Measurements from ENCODE around the gene DCST2.

GRCh38 chr1:155000726-155001424 lies 32.7 kb downstream of the DCST2 start:
- 0 out of 2 replicates have a peak, but pooled peaks have one; percentile 2 for TF ChIP-seq SMC3 (IDR thresholded peaks at IDR 0.05; ENCODE audit: low read depth, low read length)
- peak; percentile 74 for TF ChIP-seq POLR2AphosphoS5 (IDR thresholded peaks at IDR 0.05; ENCODE audit: low read depth, low read length)
- TF ChIP-seq PBX3 (IDR thresholded peaks at IDR 0.05) = peak; percentile 54
- no peak; the same call in 1 of the 2 replicates for TF ChIP-seq CTCF (IDR thresholded peaks at IDR 0.05)
- peak; percentile 64 for TF ChIP-seq MXI1 (IDR thresholded peaks at IDR 0.05; ENCODE audit: low read depth, low read length)
- no peak; the same call in 1 of the 2 replicates for TF ChIP-seq GABPA (IDR thresholded peaks at IDR 0.05; ENCODE audit: low read depth)
- 0 out of 2 replicates have a peak, but pooled peaks have one; percentile 28 for TF ChIP-seq REST (IDR thresholded peaks at IDR 0.05; ENCODE audit: low read depth, low read length)
- 0 out of 2 replicates have a peak, but pooled peaks have one; percentile 31 for TF ChIP-seq NRF1 (IDR thresholded peaks at IDR 0.05; ENCODE audit: low read depth, low read length)
